Activated CD8-positive, alpha-beta memory T cell treated with anti-CD3 and anti-CD28 coated beads, Interleukin-2, amount 10 ng/mL, durations not matched to agents 7 days and 5 days (primary cell): ENCODE measurements around the gene KLHDC7B. TPM values are rescaled to one million over a fixed set of nuclear protein-coding genes. Genes with fewer than 3 reads are reported as not detected.
"Not testable (repeated sequence)": the region's sequence is repeated elsewhere in the genome, so short reads cannot be mapped to it uniquely, and the experiment has no call there.

Experiments
- ATAC-seq: fragments of 150-1000 bp; cut with Tn5 transposase; one replicate; pipeline ENCODE4 v1.10.0; 2021; ENCODE audit warnings: moderate library complexity
- CTCF ChIA-PET: fragments of 350-600 bp; sonication (Branson Sonifier 250); formaldehyde crosslinking; loops from one replicate; lab custom pipeline; 2021; ENCODE audit warnings: antibody characterized with exemption; lab: Charles Lee
- DNase-seq: peaks from one replicate; pipeline ENCODE4 v3.0.0-alpha.2; 2020
- H3K27ac Mint-ChIP-seq: one replicate; pipeline ENCODE4 v1.8.0; 2021; ENCODE audit warnings: mild to moderate bottlenecking, mixed read lengths
- H3K27me3 Mint-ChIP-seq: one replicate; pipeline ENCODE4 v1.8.0; 2021; ENCODE audit warnings: mixed read lengths
- H3K36me3 Mint-ChIP-seq: one replicate; pipeline ENCODE4 v1.8.0; 2021; ENCODE audit warnings: mild to moderate bottlenecking, mixed read lengths
- H3K4me1 Mint-ChIP-seq: one replicate; pipeline ENCODE4 v1.8.0; 2021; ENCODE audit warnings: mixed read lengths
- H3K4me3 Mint-ChIP-seq: one replicate; pipeline ENCODE4 v1.8.0; 2021; ENCODE audit warnings: mild to moderate bottlenecking, moderate library complexity, mixed read lengths
- H3K9me3 Mint-ChIP-seq: one replicate; pipeline ENCODE4 v1.8.0; 2022; ENCODE audit warnings: low read depth, mixed read lengths
- total RNA-seq, 2 experiments: library from RNA; stranded (reverse); gene quantifications; one replicate each; pipeline ENCODE4 v1.2.3, GENCODE V29; 2021

Gene KLHDC7B
- total RNA-seq, 2 experiments from 2014 or later: 10.2 to 12.0 TPM

GRCh38 chr22:50506611-50507420 is 38.9 kb upstream of the KLHDC7B start:
- peak overlapping the region; percentile 88 for H3K27ac Mint-ChIP-seq
- H3K4me3 Mint-ChIP-seq: peak overlapping the region; percentile 98
- peaks cover 26% of the 10 kb centered on the region for H3K4me1 Mint-ChIP-seq
- no peaks in the 10 kb centered on the region for H3K9me3 Mint-ChIP-seq
- H3K27me3 Mint-ChIP-seq: no peaks in the 10 kb centered on the region
- CTCF ChIA-PET: interaction anchor here (1.0 to 4.1 kb wide), 8 partner anchors 10 to 394 kb away, joined by 3 to 38 read pairs (median 7); partner anchors contain the start of gene SYCE3
- no peak for ATAC-seq
- no peaks in the 10 kb centered on the region for H3K36me3 Mint-ChIP-seq
- DNase-seq: peak; percentile 60

DNA sequence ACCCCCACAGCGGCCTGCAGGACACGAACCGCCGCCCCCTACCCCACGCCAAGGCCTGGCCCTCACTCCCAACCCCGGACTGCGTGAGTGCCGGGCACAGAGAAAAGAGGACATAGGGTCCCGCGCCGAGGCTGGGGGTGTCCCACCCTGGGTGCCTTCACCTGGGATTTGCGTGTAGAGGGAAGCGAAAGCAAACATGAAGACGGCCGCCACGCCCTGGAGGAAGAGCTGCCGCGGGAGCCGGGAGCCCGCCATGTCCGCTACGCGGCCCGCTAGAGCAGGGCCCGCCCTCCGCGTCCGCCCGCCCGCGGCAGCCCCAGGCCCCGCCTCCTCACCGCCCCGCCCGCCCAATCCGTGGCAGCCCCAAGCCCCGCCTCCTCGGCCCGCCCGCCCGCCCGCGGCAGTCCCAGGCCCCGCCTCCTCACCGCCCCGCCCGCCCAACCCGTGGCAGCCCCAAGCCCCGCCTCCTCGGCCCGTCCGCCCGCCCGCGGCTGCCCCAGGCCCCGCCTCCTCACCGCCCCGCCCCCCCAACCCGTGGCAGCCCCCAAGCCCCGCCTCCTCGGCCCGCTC is 38.2 kb upstream of the KLHDC7B start, which contains the start of gene LMF2:
Gene LMF2, minus strand, starts transcription at position 282 of the 570 bp plus-strand sequence. Its CDS starts 27 bp downstream, at position 255.
- CTCF ChIA-PET: interaction anchor here (0.6 to 5.8 kb wide), 17 partner anchors 10 to 395 kb away, joined by 3 to 79 read pairs (median 4); partner anchors contain the start of genes ARSA, SCO2 and SYCE3
- ATAC-seq: peak; percentile 83
- Mint-ChIP-seq H3K4me3 (peak within 1 kb of the TSS; percentile 98), H3K9me3 (no peaks in the 10 kb centered on the region), H3K36me3 (peaks cover 4% of the 10 kb centered on the region), H3K4me1 (peaks cover 32% of the 10 kb centered on the region), H3K27me3 (no peaks in the 10 kb centered on the region), H3K27ac (peak within 1 kb of the TSS; percentile 93)
- peak; percentile 95 for DNase-seq

GRCh38 chr22:50507991-50508884 is 37.5 kb upstream of the KLHDC7B start, which contains the start of gene NCAPH2:
Gene NCAPH2, plus strand, starts transcription at chr22:50508224. Its CDS starts 114 bp downstream, at chr22:50508338.
- H3K27me3 Mint-ChIP-seq: no peaks in the 10 kb centered on the region
- peaks cover 4% of the 10 kb centered on the region for H3K36me3 Mint-ChIP-seq
- H3K4me1 Mint-ChIP-seq: peaks cover 37% of the 10 kb centered on the region
- H3K27ac Mint-ChIP-seq: peak within 1 kb of the TSS; percentile 93
- ATAC-seq: peak; percentile 74
- CTCF ChIA-PET: interaction anchor here (0.6 to 5.8 kb wide), 19 partner anchors 11 to 396 kb away, joined by 3 to 79 read pairs (median 4); partner anchors contain the start of genes ARSA, SCO2 and SYCE3
- DNase-seq: peak; percentile 98
- peak within 1 kb of the TSS; percentile 98 for H3K4me3 Mint-ChIP-seq
- no peaks in the 10 kb centered on the region for H3K9me3 Mint-ChIP-seq

- H3K4me1 Mint-ChIP-seq: peaks cover 40% of the 10 kb centered on the region
- CTCF ChIA-PET: interaction anchor here (1.0 to 5.8 kb wide), 10 partner anchors 12 to 233 kb away, joined by 3 to 79 read pairs (median 6); partner anchors contain the start of genes ARSA, SCO2 and SYCE3
- H3K36me3 Mint-ChIP-seq: peaks cover 6% of the 10 kb centered on the region
- peak overlapping the region; percentile 89 for H3K4me3 Mint-ChIP-seq
- H3K9me3 Mint-ChIP-seq: no peaks in the 10 kb centered on the region
- DNase-seq (no peak), ATAC-seq (no peak)
- peak overlapping the region; percentile 93 for H3K27ac Mint-ChIP-seq
- no peaks in the 10 kb centered on the region for H3K27me3 Mint-ChIP-seq
Measured at GRCh38 chr22:50508897-50509296, 36.8 kb upstream of the KLHDC7B start.

- ATAC-seq: no peak
- H3K27me3 Mint-ChIP-seq: no peaks in the 10 kb centered on the region
- H3K4me3 Mint-ChIP-seq: no peak overlapping the region
- H3K27ac Mint-ChIP-seq: no peak overlapping the region
- H3K9me3 Mint-ChIP-seq: no peaks in the 10 kb centered on the region
- DNase-seq: no peak
- H3K36me3 Mint-ChIP-seq: peaks cover 22% of the 10 kb centered on the region
- H3K4me1 Mint-ChIP-seq: peaks cover 42% of the 10 kb centered on the region
- CTCF ChIA-PET: interaction anchor here (0.6 to 5.8 kb wide), 3 partner anchors 11 to 180 kb away, joined by 3 to 79 read pairs (median 22); partner anchors contain the start of gene SCO2
Measured at GRCh38 chr22:50513175-50513574, 32.5 kb upstream of the KLHDC7B start.

- CTCF ChIA-PET: interaction anchor here (0.6 to 3.7 kb wide), 2 partner anchors 9 to 47 kb away, joined by 3 to 22 read pairs; partner anchors contain the start of gene SCO2
- ATAC-seq: no peak
- Mint-ChIP-seq H3K4me3 (no peak overlapping the region), H3K9me3 (no peaks in the 10 kb centered on the region), H3K27ac (no peak overlapping the region), H3K4me1 (peaks cover 26% of the 10 kb centered on the region), H3K27me3 (no peaks in the 10 kb centered on the region), H3K36me3 (peaks cover 38% of the 10 kb centered on the region)
- DNase-seq: no peak
Measured at GRCh38 chr22:50516068-50516467, 29.6 kb upstream of the KLHDC7B start.

DNA sequence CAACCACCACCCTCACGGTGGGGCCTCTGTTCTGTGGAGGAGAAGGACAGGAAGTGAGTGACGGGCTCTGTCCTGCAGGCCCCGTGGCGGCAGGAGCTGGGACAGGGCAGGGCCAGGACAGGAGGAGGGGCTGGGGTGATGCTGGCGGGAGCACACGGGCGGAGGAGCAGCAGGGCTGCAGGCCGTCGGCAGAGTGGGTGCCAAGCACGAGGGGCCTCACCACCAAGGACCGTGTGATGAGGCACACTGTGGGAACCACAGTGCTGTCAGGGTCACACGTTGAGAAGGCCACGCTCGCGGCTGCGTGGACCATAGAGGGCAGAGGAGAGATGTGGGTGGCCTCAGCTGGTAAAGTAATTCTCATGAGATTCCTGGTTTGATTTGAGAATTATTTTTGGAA is 28.8 kb upstream of the KLHDC7B start:
- peaks cover 39% of the 10 kb centered on the region for H3K36me3 Mint-ChIP-seq

GRCh38 chr22:50517495-50518260 is 28.0 kb upstream of the KLHDC7B start:
- CTCF ChIA-PET: interaction anchor here (1.3 kb wide), 1 partner anchor 64 kb away, joined by 3 read pairs; no protein-coding TSS in a partner anchor
- H3K27ac Mint-ChIP-seq: no peak overlapping the region
- no peaks in the 10 kb centered on the region for H3K27me3 Mint-ChIP-seq
- peaks cover 17% of the 10 kb centered on the region for H3K4me1 Mint-ChIP-seq
- DNase-seq: no peak
- ATAC-seq: no peak
- peaks cover 35% of the 10 kb centered on the region for H3K36me3 Mint-ChIP-seq
- H3K9me3 Mint-ChIP-seq: no peaks in the 10 kb centered on the region
- H3K4me3 Mint-ChIP-seq: no peak overlapping the region

More for the DNA sequence above, 28.8 kb upstream of the KLHDC7B start:
- ATAC-seq: no peak
- peaks cover 23% of the 10 kb centered on the region for H3K4me1 Mint-ChIP-seq
- no peaks in the 10 kb centered on the region for H3K9me3 Mint-ChIP-seq
- H3K4me3 Mint-ChIP-seq: no peak overlapping the region
- CTCF ChIA-PET: interaction anchor here (3.7 kb wide), 1 partner anchor 8 kb away, joined by 22 read pairs; the partner anchor contains the start of gene SCO2
- no peak for DNase-seq
- no peak overlapping the region for H3K27ac Mint-ChIP-seq
- H3K27me3 Mint-ChIP-seq: no peaks in the 10 kb centered on the region

DNA sequence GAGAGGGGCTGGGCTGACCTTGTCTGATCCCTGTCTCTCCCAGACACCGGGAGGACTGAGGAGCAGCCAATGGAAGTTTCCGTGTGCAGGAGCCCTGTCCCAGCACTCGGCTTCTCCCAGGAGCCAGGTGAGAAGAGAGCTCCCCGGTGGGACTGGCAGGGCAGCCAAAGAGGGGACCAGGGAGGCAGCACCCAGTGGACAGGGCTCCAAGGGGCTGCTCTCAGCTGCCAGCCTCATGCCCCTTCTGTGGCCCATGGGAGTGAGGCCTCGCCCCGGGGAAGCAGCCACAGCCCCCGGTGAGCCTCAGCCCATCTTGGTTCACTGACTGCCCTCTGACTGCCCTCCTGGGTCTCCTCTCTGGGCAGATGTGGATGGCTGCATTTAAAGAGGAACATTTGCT is 27.1 kb upstream of the KLHDC7B start:
- DNase-seq (no peak), ATAC-seq (no peak)
- Mint-ChIP-seq H3K4me1 (peaks cover 18% of the 10 kb centered on the region), H3K27ac (no peak overlapping the region), H3K27me3 (no peaks in the 10 kb centered on the region), H3K9me3 (no peaks in the 10 kb centered on the region), H3K4me3 (no peak overlapping the region), H3K36me3 (peaks cover 42% of the 10 kb centered on the region)
- CTCF ChIA-PET: interaction anchor here (1.3 kb wide), 1 partner anchor 65 kb away, joined by 3 read pairs; no protein-coding TSS in a partner anchor

- Mint-ChIP-seq H3K27me3 (no peaks in the 10 kb centered on the region), H3K4me1 (peaks cover 18% of the 10 kb centered on the region), H3K4me3 (no peak overlapping the region), H3K36me3 (peaks cover 40% of the 10 kb centered on the region), H3K9me3 (no peaks in the 10 kb centered on the region), H3K27ac (no peak overlapping the region)
- CTCF ChIA-PET: no interaction called here
- DNase-seq (no peak), ATAC-seq (no peak)
Measured at GRCh38 chr22:50519151-50519550, 26.5 kb upstream of the KLHDC7B start.

GRCh38 chr22:50520184-50520583 is 25.5 kb upstream of the KLHDC7B start:
- peaks cover 38% of the 10 kb centered on the region for H3K36me3 Mint-ChIP-seq

More at GRCh38 chr22:50520184-50520583, 25.5 kb upstream of the KLHDC7B start:
- H3K9me3 Mint-ChIP-seq, H3K27ac Mint-ChIP-seq, H3K4me3 Mint-ChIP-seq, H3K27me3 Mint-ChIP-seq, ATAC-seq, CTCF ChIA-PET, DNase-seq: not testable (repeated sequence)
- peaks cover 20% of the 10 kb centered on the region for H3K4me1 Mint-ChIP-seq
